H9 (cell line): ENCODE measurements around the gene PTBP2. TPM values are rescaled to one million over a fixed set of nuclear protein-coding genes. Genes with fewer than 3 reads are reported as not detected.

Experiments used
- DNase-seq: peaks from one replicate; pipeline ENCODE4 v3.0.0-alpha.2; 2017
- H2AFZ ChIP-seq: one replicate; pipeline ENCODE4 v1.6.1; 2013; ENCODE audit warnings: mild to moderate bottlenecking, low read length, control low read depth, moderate library complexity
- H2AK5ac ChIP-seq: 2 replicates; pipeline ENCODE4 v1.6.1; 2013; ENCODE audit warnings: low read length, control low read depth, mixed read lengths; ENCODE audit not compliant: insufficient read length
- H2BK120ac ChIP-seq: one replicate; pipeline ENCODE4 v1.6.1; 2013; ENCODE audit warnings: low read depth, mild to moderate bottlenecking, low read length, control low read depth, inconsistent platforms; ENCODE audit not compliant: poor library complexity, severe bottlenecking
- H2BK12ac ChIP-seq: 2 replicates; pipeline ENCODE4 v1.6.1; 2013; ENCODE audit warnings: low read length, control low read depth, mixed read lengths, low read depth; ENCODE audit not compliant: insufficient read length
- H2BK15ac ChIP-seq: 2 replicates; pipeline ENCODE4 v1.6.1; 2013; ENCODE audit warnings: low read depth, low read length, control low read depth
- H2BK20ac ChIP-seq: one replicate; pipeline ENCODE4 v1.6.1; 2013; ENCODE audit warnings: low read depth, mild to moderate bottlenecking, low read length, control low read depth, inconsistent platforms; ENCODE audit not compliant: poor library complexity, severe bottlenecking
- H2BK5ac ChIP-seq: 2 replicates; pipeline ENCODE4 v1.6.1; 2013; ENCODE audit warnings: low read length, control low read depth, mixed read lengths; ENCODE audit not compliant: insufficient read length
- H3K14ac ChIP-seq: 2 replicates; pipeline ENCODE4 v1.6.1; 2013; ENCODE audit warnings: low read length, control low read depth; ENCODE audit not compliant: insufficient read depth
- H3K18ac ChIP-seq: 2 replicates; pipeline ENCODE4 v1.6.1; 2013; ENCODE audit warnings: low read depth, mild to moderate bottlenecking, mixed read lengths, low read length, control low read depth; ENCODE audit not compliant: insufficient read length
- H3K23ac ChIP-seq: 2 replicates; pipeline ENCODE4 v1.6.1; 2013; ENCODE audit warnings: low read length, control low read depth, mixed read lengths, low read depth; ENCODE audit not compliant: insufficient read length
- H3K23me2 ChIP-seq: 2 replicates; pipeline ENCODE4 v1.6.1; 2013; ENCODE audit warnings: low read depth, mild to moderate bottlenecking, mixed read lengths, low read length, control low read depth; ENCODE audit not compliant: insufficient read length, poor library complexity, severe bottlenecking
- H3K27ac ChIP-seq: 2 replicates; pipeline ENCODE4 v1.5.1; 2013; ENCODE audit warnings: low read length, control low read depth, mixed read lengths, low read depth; ENCODE audit not compliant: insufficient read length
- H3K27me3 ChIP-seq: 2 replicates; pipeline ENCODE4 v1.6.1; 2013; ENCODE audit warnings: low read length, control low read depth, inconsistent platforms; ENCODE audit not compliant: insufficient read depth
- H3K4ac ChIP-seq: 2 replicates; pipeline ENCODE4 v1.6.1; 2013; ENCODE audit warnings: low read depth, mild to moderate bottlenecking, control low read depth, inconsistent platforms, low read length, moderate library complexity
- H3K4me1 ChIP-seq: 2 replicates; pipeline ENCODE4 v1.6.1; 2013; ENCODE audit warnings: low read length, control low read depth, inconsistent platforms; ENCODE audit not compliant: insufficient read depth
- H3K4me2 ChIP-seq: 2 replicates; pipeline ENCODE4 v1.6.1; 2013; ENCODE audit warnings: low read length, control low read depth, mixed read lengths; ENCODE audit not compliant: insufficient read length, insufficient read depth
- H3K56ac ChIP-seq: 2 replicates; pipeline ENCODE4 v1.6.1; 2013; ENCODE audit warnings: low read depth, mild to moderate bottlenecking, mixed read lengths, low read length, control low read depth; ENCODE audit not compliant: insufficient read length
- H3K79me1 ChIP-seq: 2 replicates; pipeline ENCODE4 v1.6.1; 2013; ENCODE audit warnings: low read depth, mild to moderate bottlenecking, moderate library complexity, low read length, control low read depth, inconsistent platforms; ENCODE audit not compliant: insufficient read depth, poor library complexity, severe bottlenecking
- H3K79me2 ChIP-seq: 2 replicates; pipeline ENCODE4 v1.6.1; 2013; ENCODE audit warnings: low read length, control low read depth, inconsistent platforms; ENCODE audit not compliant: insufficient read depth
- H3K9ac ChIP-seq: 2 replicates; pipeline ENCODE4 v1.6.1; 2013; ENCODE audit warnings: low read length, control low read depth, mixed read lengths; ENCODE audit not compliant: insufficient read length; ENCODE audit errors: extremely low read depth
- H3K9me3 ChIP-seq: one replicate; pipeline ENCODE4 v1.6.1; 2013; ENCODE audit warnings: low read depth, low read length, inconsistent platforms; ENCODE audit not compliant: control insufficient read depth
- H3T11ph ChIP-seq: one replicate; pipeline ENCODE4 v1.6.1; 2013; ENCODE audit warnings: mild to moderate bottlenecking, low read length, control low read depth, inconsistent platforms
- H4K20me1 ChIP-seq: one replicate; pipeline ENCODE4 v1.6.1; 2013; ENCODE audit not compliant: control insufficient read depth, insufficient read length, insufficient read depth
- H4K5ac ChIP-seq: 2 replicates; pipeline ENCODE4 v1.6.1; 2013; ENCODE audit warnings: low read depth, mild to moderate bottlenecking, mixed read lengths, low read length, control low read depth; ENCODE audit not compliant: insufficient read length
- H4K8ac ChIP-seq: replicated peaks from 2 replicates; pipeline ENCODE4 v1.6.1; 2013; ENCODE audit warnings: low read length, control low read depth, mixed read lengths, low read depth; ENCODE audit not compliant: insufficient read length
- H4K91ac ChIP-seq: 2 replicates; pipeline ENCODE4 v1.6.1; 2013; ENCODE audit warnings: low read depth, mild to moderate bottlenecking, moderate library complexity, mixed read lengths, low read length, control low read depth; ENCODE audit not compliant: insufficient read length
- H3K27ac Mint-ChIP-seq, 3 experiments: 2 replicates in 2 of 3; 3 replicates in 1 of 3; pipeline ENCODE4 v1.8.0; 2020 to 2021; ENCODE audit warnings: mixed read lengths in 3 of 3, mild to moderate bottlenecking in 1 of 3, moderate library complexity in 1 of 3
- H3K27me3 Mint-ChIP-seq: 2 replicates; pipeline ENCODE4 v1.8.0; 2021; ENCODE audit warnings: low read depth, mild to moderate bottlenecking, moderate library complexity, mixed read lengths
- H3K36me3 Mint-ChIP-seq, 3 experiments: 2 replicates in 2 of 3; 3 replicates in 1 of 3; pipeline ENCODE4 v1.8.0; 2020 to 2021; ENCODE audit warnings: low read depth in 3 of 3, mixed read lengths in 3 of 3; ENCODE audit not compliant: insufficient read depth in 1 of 3
- H3K4me1 Mint-ChIP-seq, 2 experiments: 2 replicates each; pipeline ENCODE4 v1.8.0; 2020; ENCODE audit warnings: mixed read lengths in 2 of 2
- H3K4me3 Mint-ChIP-seq, 2 experiments: 2 replicates in 1 of 2; 3 replicates in 1 of 2; pipeline ENCODE4 v1.8.0; 2020 to 2021; ENCODE audit warnings: mild to moderate bottlenecking in 2 of 2, mixed read lengths in 2 of 2, moderate library complexity in 1 of 2
- H3K9me3 Mint-ChIP-seq, 2 experiments: 2 replicates in 1 of 2; 3 replicates in 1 of 2; pipeline ENCODE4 v1.8.0; 2020; ENCODE audit warnings: mild to moderate bottlenecking in 2 of 2, mixed read lengths in 2 of 2, moderate library complexity in 1 of 2
- CTCF ChIP-seq: fragments of 200-600 bp; sonication (generic); conservative IDR thresholded peaks from 3 replicates; pipeline ENCODE4 v1.8.0; 2021; ENCODE audit warnings: antibody characterized with exemption, mild to moderate bottlenecking
- WGBS: extraction: QIAGEN DNeasy Blood & Tissue Kit; methylation state at CpG from one replicate; pipeline ENCODE4 v1.1.7; 2013; ENCODE audit warnings: missing lambda C conversion rate, low lambda C conversion rate, mixed read lengths; ENCODE audit not compliant: insufficient read length; ENCODE audit errors: extremely low coverage; 5-methylcytosine and 5-hydroxymethylcytosine counted together
- total RNA-seq: library from RNA; stranded (reverse); gene quantifications from 2 replicates; pipeline ENCODE4 v1.2.1, GENCODE V29; 2021

PTBP2 gene
- total RNA-seq, 1 experiment from 2014 or later: 75.4 TPM

- no peak overlapping the region for H4K91ac ChIP-seq
- Mint-ChIP-seq H3K4me1 (no peaks in the 10 kb centered on the region), H3K9me3 (no peaks in the 10 kb centered on the region), H3K27me3 (no peaks in the 10 kb centered on the region), H3K27ac (no peak overlapping the region), H3K36me3 (peaks cover 2 to 15% (median 6%) of the 10 kb centered on the region in 3 experiments; a peak in 5 of 7 replicates), H3K4me3 (no peak overlapping the region)
- H3K4ac ChIP-seq: no peak overlapping the region
- H2BK12ac ChIP-seq: no peak overlapping the region
- H3K79me1 ChIP-seq: no peaks in the 10 kb centered on the region
- no peak overlapping the region for H4K5ac ChIP-seq
- no peak overlapping the region for H4K8ac ChIP-seq
- H3K23ac ChIP-seq: no peak overlapping the region
- H2BK20ac ChIP-seq: no peak overlapping the region
- no peak overlapping the region for H3K56ac ChIP-seq
- no peak overlapping the region for H3K27ac ChIP-seq
- no peaks in the 10 kb centered on the region for H3K23me2 ChIP-seq
- H2BK15ac ChIP-seq: no peak overlapping the region
- H3T11ph ChIP-seq: no peak overlapping the region
- H3K18ac ChIP-seq: no peak overlapping the region
- no peak overlapping the region for H3K14ac ChIP-seq
- no peak for TF ChIP-seq CTCF
- H2AFZ ChIP-seq: no peak overlapping the region
- H2BK5ac ChIP-seq: no peak overlapping the region
- no peaks in the 10 kb centered on the region for H3K9me3 ChIP-seq
- H2AK5ac ChIP-seq: no peak overlapping the region
- no peak overlapping the region for H2BK120ac ChIP-seq
- no peak overlapping the region for H3K9ac ChIP-seq
- no peak for DNase-seq
- no peaks in the 10 kb centered on the region for H3K27me3 ChIP-seq
- H4K20me1 ChIP-seq: no peaks in the 10 kb centered on the region
- H3K79me2 ChIP-seq: no peaks in the 10 kb centered on the region
- H3K4me2 ChIP-seq: no peak overlapping the region
- H3K4me1 ChIP-seq: no peaks in the 10 kb centered on the region
- no CpG with 5 or more reads among the region's 1 CpG for WGBS
These were observed 98.5 kb downstream of the PTBP2 start for GRCh38 chr1:96820107-96820506.
